H9 (cell line): Measurements from ENCODE around the gene TMEM164. TPM values are rescaled to one million over a fixed set of nuclear protein-coding genes. Genes with fewer than 3 reads are reported as not detected.

Source experiments
- DNase-seq: peaks from one replicate; pipeline ENCODE4 v3.0.0-alpha.2; 2017
- H2AFZ ChIP-seq: one replicate; pipeline ENCODE4 v1.6.1; 2013; ENCODE audit warnings: mild to moderate bottlenecking, low read length, control low read depth, moderate library complexity
- H2AK5ac ChIP-seq: 2 replicates; pipeline ENCODE4 v1.6.1; 2013; ENCODE audit warnings: low read length, control low read depth, mixed read lengths; ENCODE audit not compliant: insufficient read length
- H2BK120ac ChIP-seq: one replicate; pipeline ENCODE4 v1.6.1; 2013; ENCODE audit warnings: low read depth, mild to moderate bottlenecking, low read length, control low read depth, inconsistent platforms; ENCODE audit not compliant: poor library complexity, severe bottlenecking
- H2BK12ac ChIP-seq: 2 replicates; pipeline ENCODE4 v1.6.1; 2013; ENCODE audit warnings: low read length, control low read depth, mixed read lengths, low read depth; ENCODE audit not compliant: insufficient read length
- H2BK15ac ChIP-seq: 2 replicates; pipeline ENCODE4 v1.6.1; 2013; ENCODE audit warnings: low read depth, low read length, control low read depth
- H2BK20ac ChIP-seq: one replicate; pipeline ENCODE4 v1.6.1; 2013; ENCODE audit warnings: low read depth, mild to moderate bottlenecking, low read length, control low read depth, inconsistent platforms; ENCODE audit not compliant: poor library complexity, severe bottlenecking
- H2BK5ac ChIP-seq: 2 replicates; pipeline ENCODE4 v1.6.1; 2013; ENCODE audit warnings: low read length, control low read depth, mixed read lengths; ENCODE audit not compliant: insufficient read length
- H3K14ac ChIP-seq: 2 replicates; pipeline ENCODE4 v1.6.1; 2013; ENCODE audit warnings: low read length, control low read depth; ENCODE audit not compliant: insufficient read depth
- H3K18ac ChIP-seq: 2 replicates; pipeline ENCODE4 v1.6.1; 2013; ENCODE audit warnings: low read depth, mild to moderate bottlenecking, mixed read lengths, low read length, control low read depth; ENCODE audit not compliant: insufficient read length
- H3K23ac ChIP-seq: 2 replicates; pipeline ENCODE4 v1.6.1; 2013; ENCODE audit warnings: low read length, control low read depth, mixed read lengths, low read depth; ENCODE audit not compliant: insufficient read length
- H3K23me2 ChIP-seq: 2 replicates; pipeline ENCODE4 v1.6.1; 2013; ENCODE audit warnings: low read depth, mild to moderate bottlenecking, mixed read lengths, low read length, control low read depth; ENCODE audit not compliant: insufficient read length, poor library complexity, severe bottlenecking
- H3K27ac ChIP-seq: 2 replicates; pipeline ENCODE4 v1.5.1; 2013; ENCODE audit warnings: low read length, control low read depth, mixed read lengths, low read depth; ENCODE audit not compliant: insufficient read length
- H3K27me3 ChIP-seq: 2 replicates; pipeline ENCODE4 v1.6.1; 2013; ENCODE audit warnings: low read length, control low read depth, inconsistent platforms; ENCODE audit not compliant: insufficient read depth
- H3K4ac ChIP-seq: 2 replicates; pipeline ENCODE4 v1.6.1; 2013; ENCODE audit warnings: low read depth, mild to moderate bottlenecking, control low read depth, inconsistent platforms, low read length, moderate library complexity
- H3K4me1 ChIP-seq: 2 replicates; pipeline ENCODE4 v1.6.1; 2013; ENCODE audit warnings: low read length, control low read depth, inconsistent platforms; ENCODE audit not compliant: insufficient read depth
- H3K4me2 ChIP-seq: 2 replicates; pipeline ENCODE4 v1.6.1; 2013; ENCODE audit warnings: low read length, control low read depth, mixed read lengths; ENCODE audit not compliant: insufficient read length, insufficient read depth
- H3K56ac ChIP-seq: 2 replicates; pipeline ENCODE4 v1.6.1; 2013; ENCODE audit warnings: low read depth, mild to moderate bottlenecking, mixed read lengths, low read length, control low read depth; ENCODE audit not compliant: insufficient read length
- H3K79me1 ChIP-seq: 2 replicates; pipeline ENCODE4 v1.6.1; 2013; ENCODE audit warnings: low read depth, mild to moderate bottlenecking, moderate library complexity, low read length, control low read depth, inconsistent platforms; ENCODE audit not compliant: insufficient read depth, poor library complexity, severe bottlenecking
- H3K79me2 ChIP-seq: 2 replicates; pipeline ENCODE4 v1.6.1; 2013; ENCODE audit warnings: low read length, control low read depth, inconsistent platforms; ENCODE audit not compliant: insufficient read depth
- H3K9ac ChIP-seq: 2 replicates; pipeline ENCODE4 v1.6.1; 2013; ENCODE audit warnings: low read length, control low read depth, mixed read lengths; ENCODE audit not compliant: insufficient read length; ENCODE audit errors: extremely low read depth
- H3K9me3 ChIP-seq: one replicate; pipeline ENCODE4 v1.6.1; 2013; ENCODE audit warnings: low read depth, low read length, inconsistent platforms; ENCODE audit not compliant: control insufficient read depth
- H3T11ph ChIP-seq: one replicate; pipeline ENCODE4 v1.6.1; 2013; ENCODE audit warnings: mild to moderate bottlenecking, low read length, control low read depth, inconsistent platforms
- H4K20me1 ChIP-seq: one replicate; pipeline ENCODE4 v1.6.1; 2013; ENCODE audit not compliant: control insufficient read depth, insufficient read length, insufficient read depth
- H4K5ac ChIP-seq: 2 replicates; pipeline ENCODE4 v1.6.1; 2013; ENCODE audit warnings: low read depth, mild to moderate bottlenecking, mixed read lengths, low read length, control low read depth; ENCODE audit not compliant: insufficient read length
- H4K8ac ChIP-seq: replicated peaks from 2 replicates; pipeline ENCODE4 v1.6.1; 2013; ENCODE audit warnings: low read length, control low read depth, mixed read lengths, low read depth; ENCODE audit not compliant: insufficient read length
- H4K91ac ChIP-seq: 2 replicates; pipeline ENCODE4 v1.6.1; 2013; ENCODE audit warnings: low read depth, mild to moderate bottlenecking, moderate library complexity, mixed read lengths, low read length, control low read depth; ENCODE audit not compliant: insufficient read length
- H3K27ac Mint-ChIP-seq, 3 experiments: 2 replicates in 2 of 3; 3 replicates in 1 of 3; pipeline ENCODE4 v1.8.0; 2020 to 2021; ENCODE audit warnings: mixed read lengths in 3 of 3, mild to moderate bottlenecking in 1 of 3, moderate library complexity in 1 of 3
- H3K27me3 Mint-ChIP-seq: 2 replicates; pipeline ENCODE4 v1.8.0; 2021; ENCODE audit warnings: low read depth, mild to moderate bottlenecking, moderate library complexity, mixed read lengths
- H3K36me3 Mint-ChIP-seq, 3 experiments: 2 replicates in 2 of 3; 3 replicates in 1 of 3; pipeline ENCODE4 v1.8.0; 2020 to 2021; ENCODE audit warnings: low read depth in 3 of 3, mixed read lengths in 3 of 3; ENCODE audit not compliant: insufficient read depth in 1 of 3
- H3K4me1 Mint-ChIP-seq, 2 experiments: 2 replicates each; pipeline ENCODE4 v1.8.0; 2020; ENCODE audit warnings: mixed read lengths in 2 of 2
- H3K4me3 Mint-ChIP-seq, 2 experiments: 2 replicates in 1 of 2; 3 replicates in 1 of 2; pipeline ENCODE4 v1.8.0; 2020 to 2021; ENCODE audit warnings: mild to moderate bottlenecking in 2 of 2, mixed read lengths in 2 of 2, moderate library complexity in 1 of 2
- H3K9me3 Mint-ChIP-seq, 2 experiments: 2 replicates in 1 of 2; 3 replicates in 1 of 2; pipeline ENCODE4 v1.8.0; 2020; ENCODE audit warnings: mild to moderate bottlenecking in 2 of 2, mixed read lengths in 2 of 2, moderate library complexity in 1 of 2
- CTCF ChIP-seq: fragments of 200-600 bp; sonication (generic); conservative IDR thresholded peaks from 3 replicates; pipeline ENCODE4 v1.8.0; 2021; ENCODE audit warnings: antibody characterized with exemption, mild to moderate bottlenecking
- WGBS: extraction: QIAGEN DNeasy Blood & Tissue Kit; methylation state at CpG from one replicate; pipeline ENCODE4 v1.1.7; 2013; ENCODE audit warnings: missing lambda C conversion rate, low lambda C conversion rate, mixed read lengths; ENCODE audit not compliant: insufficient read length; ENCODE audit errors: extremely low coverage; 5-methylcytosine and 5-hydroxymethylcytosine counted together
- total RNA-seq: library from RNA; stranded (reverse); gene quantifications from 2 replicates; pipeline ENCODE4 v1.2.1, GENCODE V29; 2021

Gene TMEM164
- total RNA-seq, 1 experiment from 2014 or later: 30.4 TPM

GRCh38 chrX:110070970-110071369, 68.1 kb downstream of the TMEM164 start:
- no peak overlapping the region for H4K5ac ChIP-seq
- no peak overlapping the region for H2AFZ ChIP-seq
- H4K91ac ChIP-seq: no peak overlapping the region
- Mint-ChIP-seq H3K9me3 (peaks cover 4% of the 10 kb centered on the region in 2 experiments; a peak in 2 of 5 replicates), H3K27me3 (no peaks in the 10 kb centered on the region; the same call in 1 of the 2 replicates), H3K27ac (no peak overlapping the region), H3K4me1 (peaks cover 3 to 10% of the 10 kb centered on the region in 2 experiments), H3K4me3 (no peak overlapping the region), H3K36me3 (peaks cover 10 to 23% (median 19%) of the 10 kb centered on the region in 3 experiments)
- TF ChIP-seq CTCF: no peak
- H2BK20ac ChIP-seq: no peak overlapping the region
- no peak overlapping the region for H3K4ac ChIP-seq
- no peak overlapping the region for H4K8ac ChIP-seq
- no peak overlapping the region for H2BK5ac ChIP-seq
- no peak overlapping the region for H2BK15ac ChIP-seq
- H3K9me3 ChIP-seq: no peaks in the 10 kb centered on the region
- H2BK120ac ChIP-seq: no peak overlapping the region
- H3T11ph ChIP-seq: no peak overlapping the region
- no peaks in the 10 kb centered on the region for H3K79me1 ChIP-seq
- H3K79me2 ChIP-seq: no peaks in the 10 kb centered on the region
- no peak overlapping the region for H3K18ac ChIP-seq
- H3K27me3 ChIP-seq: no peaks in the 10 kb centered on the region
- no peak overlapping the region for H3K56ac ChIP-seq
- H3K27ac ChIP-seq: no peak overlapping the region
- no peak overlapping the region for H3K23ac ChIP-seq
- no peaks in the 10 kb centered on the region for H4K20me1 ChIP-seq
- no peaks in the 10 kb centered on the region for H3K23me2 ChIP-seq
- no peak overlapping the region for H3K14ac ChIP-seq
- no peak overlapping the region for H3K4me2 ChIP-seq
- no peak for DNase-seq
- WGBS: no CpG with 5 or more reads among the region's 2 CpGs
- H3K9ac ChIP-seq: no peak overlapping the region
- no peaks in the 10 kb centered on the region for H3K4me1 ChIP-seq
- H2AK5ac ChIP-seq: no peak overlapping the region
- no peak overlapping the region for H2BK12ac ChIP-seq
